HG02938 (cell line): Measurements from ENCODE around the gene DOLK.

Source experiments
- ATAC-seq: cut with Tn5 transposase; IDR thresholded peaks from one replicate; pipeline ENCODE4 v1.9.1; 2021; ENCODE audit warnings: mild to moderate bottlenecking, moderate library complexity; ENCODE audit not compliant: unreplicated experiment

DOLK gene

DNA sequence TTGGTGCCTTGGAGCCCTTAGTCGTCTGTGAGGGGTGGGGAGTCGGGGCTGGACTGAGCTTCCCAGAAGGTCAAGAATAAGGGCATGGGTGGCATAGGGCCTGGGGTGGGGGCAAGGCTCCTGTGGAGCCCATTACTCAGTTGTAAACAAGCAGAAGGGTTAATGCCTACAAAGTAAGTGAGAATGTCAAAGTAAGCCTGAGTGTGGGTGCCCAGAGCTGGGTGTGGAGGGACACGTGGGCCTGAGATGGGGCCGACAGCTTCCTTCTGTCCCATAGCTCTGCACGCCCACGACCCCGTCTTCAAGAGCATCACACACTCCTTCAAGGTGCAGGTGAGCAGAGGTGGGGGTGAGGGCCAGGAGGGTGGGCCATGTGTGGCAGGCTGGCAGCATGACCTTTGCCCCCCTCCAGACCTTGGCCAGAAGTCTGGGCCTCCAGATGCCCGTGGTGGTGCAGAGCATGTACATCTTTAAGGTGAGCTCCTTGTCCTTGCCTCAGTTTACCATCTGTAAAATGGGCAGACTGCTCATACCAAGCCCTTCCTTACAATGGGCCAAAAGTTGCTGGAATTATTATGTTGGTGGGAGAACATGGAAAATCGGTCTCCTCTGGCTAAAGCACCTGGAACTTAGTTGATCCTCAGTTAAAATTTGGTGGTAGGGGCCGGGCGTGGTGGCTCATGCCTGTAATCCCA lies 11.1 kb downstream of the DOLK start:
- ATAC-seq, result no peak

DNA sequence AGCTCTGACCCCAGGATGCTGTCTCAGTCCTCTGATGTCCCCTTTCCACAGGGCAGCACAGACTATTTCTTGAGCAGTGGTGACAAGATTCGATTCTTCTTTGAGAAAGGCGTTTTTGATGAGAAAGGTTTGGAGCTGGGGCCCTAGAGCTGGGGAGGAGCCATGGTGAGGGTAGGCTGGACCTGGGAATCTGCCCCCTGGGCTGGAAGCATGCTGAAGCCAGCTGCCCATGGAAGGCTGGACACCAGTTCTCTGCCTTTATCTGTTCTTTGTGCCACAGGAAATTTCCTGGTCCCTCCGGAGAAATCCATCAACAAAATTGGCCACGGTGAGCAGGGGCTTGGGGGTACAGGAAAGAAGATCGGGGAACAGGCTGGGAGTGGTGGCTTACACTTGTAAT lies 13.7 kb downstream of the DOLK start:
- ATAC-seq, result no peak

DNA sequence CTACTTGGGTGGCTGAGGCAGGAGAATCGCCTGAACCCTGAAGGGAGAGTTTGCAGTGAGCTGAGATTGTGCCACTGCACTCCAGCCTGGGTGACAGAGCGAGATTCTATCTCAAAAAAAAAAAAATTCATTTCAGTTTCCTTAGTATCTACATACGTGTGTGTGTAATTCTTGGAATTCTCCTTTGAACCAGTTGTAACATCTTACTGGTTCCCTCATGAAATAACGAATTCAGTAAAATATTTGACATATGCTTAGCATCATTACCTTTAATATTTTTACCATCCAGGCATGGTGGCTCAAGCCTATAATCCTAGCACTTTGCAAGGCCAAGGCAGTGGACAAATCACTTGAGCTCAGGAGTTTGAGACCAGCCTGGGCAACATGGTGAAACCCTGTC lies 17.8 kb downstream of the DOLK start:
- ATAC-seq, result no peak

DNA sequence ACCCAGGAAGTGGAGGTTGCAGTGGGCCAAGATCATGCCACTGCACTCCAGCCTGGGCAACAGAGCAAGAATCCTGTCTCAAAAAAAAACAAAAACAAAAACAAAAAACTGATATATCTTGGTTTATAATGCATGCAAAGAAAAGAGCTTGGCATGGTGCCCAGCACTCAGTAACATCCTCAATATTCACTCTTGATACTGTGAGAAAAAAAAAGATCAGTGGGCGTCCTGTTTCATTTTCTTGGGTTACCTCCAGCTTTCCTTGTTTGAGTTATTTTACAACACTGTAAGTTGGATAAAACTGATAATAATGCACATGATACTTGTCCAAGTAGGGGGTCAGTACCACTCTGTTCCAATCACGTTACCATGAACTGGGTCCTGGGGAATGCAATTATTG lies 18.8 kb downstream of the DOLK start:
- no peak for ATAC-seq

DNA sequence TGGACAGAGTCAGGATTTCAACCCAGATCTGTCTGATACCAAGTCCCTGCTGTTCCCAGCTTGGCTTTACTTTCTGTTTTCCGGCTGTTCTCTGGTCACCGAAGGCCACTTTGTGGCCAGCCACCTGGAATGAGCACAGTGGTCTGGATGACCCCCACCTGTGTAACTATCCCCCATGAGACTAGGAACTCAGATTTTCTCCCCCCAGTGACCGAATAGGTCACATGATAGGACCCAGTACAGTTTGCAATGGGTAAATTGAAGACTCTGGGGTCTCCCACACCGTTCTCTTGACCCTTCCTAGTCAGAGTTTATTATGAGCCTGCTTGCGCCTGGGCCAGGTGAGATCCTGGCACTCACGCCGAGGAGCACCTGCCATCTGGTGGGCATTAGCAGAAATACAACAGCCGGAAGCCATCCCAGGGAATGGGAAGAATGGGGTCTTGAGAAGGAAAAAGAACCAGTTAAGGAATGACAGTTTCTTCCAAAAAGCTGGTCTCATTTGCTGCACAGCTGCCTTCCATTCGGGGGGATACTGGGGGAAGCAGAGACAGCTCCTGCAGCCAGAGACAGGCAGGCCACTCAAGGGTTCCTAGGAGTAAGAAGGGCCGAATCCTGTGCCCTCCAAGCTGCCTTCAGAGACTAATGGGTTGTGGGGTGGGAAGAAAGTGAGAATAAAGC lies 19.5 kb downstream of the DOLK start:
- no peak for ATAC-seq

DNA sequence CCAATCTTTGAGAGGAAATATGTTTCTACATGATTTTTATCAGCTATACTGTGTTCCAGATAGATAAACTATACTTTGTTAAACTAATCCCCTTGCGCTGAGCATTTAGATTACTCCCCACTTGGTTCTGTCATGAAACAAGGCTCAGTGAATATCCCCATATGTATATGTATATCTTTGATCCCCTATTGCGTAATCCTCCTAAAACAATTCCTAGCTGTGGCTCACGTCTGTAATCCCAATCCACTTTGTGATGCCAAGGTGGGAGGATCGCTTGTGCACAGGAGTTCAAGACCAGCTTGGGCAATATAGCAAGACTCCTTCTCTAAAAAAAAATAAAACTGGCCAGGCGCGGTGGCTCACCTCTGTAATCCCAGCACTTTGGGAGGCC lies 23.9 kb downstream of the DOLK start:
- ATAC-seq, result no peak

DNA sequence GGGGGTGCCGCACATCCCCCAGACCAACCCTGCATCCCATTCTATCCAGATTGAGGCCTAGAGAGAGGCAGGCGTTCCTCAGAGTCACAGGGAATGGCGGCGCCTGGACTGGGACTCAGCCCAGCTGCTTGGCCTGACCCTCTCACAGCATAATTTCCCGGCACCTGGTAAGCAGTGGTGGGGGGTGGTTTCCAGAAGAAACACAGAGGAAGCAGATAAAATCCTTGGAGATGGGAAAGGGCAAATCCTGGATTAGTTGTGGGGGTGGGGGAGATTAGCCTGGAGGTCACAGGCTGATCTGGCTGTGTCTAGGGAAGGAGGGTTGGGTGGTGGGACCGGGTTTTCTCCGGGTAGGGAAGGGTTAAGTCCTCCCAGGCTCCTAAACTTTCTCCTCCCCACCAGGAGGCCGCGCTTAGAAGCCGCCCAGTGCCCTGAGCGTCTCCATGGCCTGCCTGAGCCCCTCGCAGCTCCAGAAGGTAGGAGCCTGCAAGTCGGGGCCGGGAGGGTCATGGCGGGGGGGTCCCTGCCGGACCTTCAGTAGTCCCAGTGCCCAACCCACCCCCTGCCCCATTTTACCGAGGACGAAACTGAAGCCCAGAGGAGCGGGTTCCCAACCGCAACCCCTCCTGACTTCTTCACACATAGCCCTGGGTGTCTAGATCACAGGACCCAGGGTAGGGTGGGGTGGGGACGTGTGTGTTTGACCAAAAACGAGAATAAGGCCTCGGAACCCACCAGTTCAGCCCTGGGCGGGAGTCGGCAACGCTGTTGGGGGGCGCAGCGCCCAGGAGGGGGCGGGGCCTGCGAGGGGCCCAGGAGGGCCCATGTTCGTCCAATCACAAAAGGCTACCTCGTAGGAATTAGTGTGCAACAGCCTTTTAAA lies 25.3 kb downstream of the DOLK start:
- ATAC-seq, result no peak

DNA sequence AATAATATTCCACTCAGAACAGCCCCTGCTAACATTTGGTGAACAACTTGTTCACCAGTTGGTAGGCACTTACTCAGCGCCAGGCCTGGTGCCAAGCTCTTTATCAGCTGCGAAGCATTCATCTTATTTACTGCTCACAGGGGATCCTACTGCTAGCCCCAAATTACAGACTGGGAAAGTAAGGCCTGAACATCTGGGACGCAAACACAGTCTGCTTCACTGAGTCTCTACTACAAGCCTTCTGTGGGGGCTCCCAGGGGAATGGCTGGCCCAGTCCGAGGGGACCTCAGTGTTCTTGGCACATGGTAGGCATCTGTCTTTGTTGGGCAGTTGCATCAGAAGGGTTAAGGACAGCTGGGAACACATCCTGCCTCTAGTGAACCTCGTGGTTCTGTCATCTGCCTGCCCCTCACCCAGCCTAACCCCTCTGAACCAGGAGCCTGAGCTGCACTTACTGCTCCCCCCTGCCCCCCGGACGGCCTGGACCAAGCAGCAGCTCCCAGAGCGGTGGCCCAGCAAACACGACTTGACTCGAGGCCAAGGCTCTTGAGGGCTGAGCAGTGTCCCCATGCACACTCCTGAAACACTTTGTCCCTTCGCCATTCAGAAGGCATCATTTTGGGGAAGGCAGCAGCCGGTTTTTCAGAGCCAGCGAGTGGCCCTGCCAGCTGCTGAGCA lies 26.9 kb downstream of the DOLK start, which contains the start of gene PHYHD1:
PHYHD1 (plus strand) TSS at position 602 of the 678 bp plus-strand sequence. CDS start 1,342 bp downstream, outside the sequence.
- ATAC-seq, result no peak

DNA sequence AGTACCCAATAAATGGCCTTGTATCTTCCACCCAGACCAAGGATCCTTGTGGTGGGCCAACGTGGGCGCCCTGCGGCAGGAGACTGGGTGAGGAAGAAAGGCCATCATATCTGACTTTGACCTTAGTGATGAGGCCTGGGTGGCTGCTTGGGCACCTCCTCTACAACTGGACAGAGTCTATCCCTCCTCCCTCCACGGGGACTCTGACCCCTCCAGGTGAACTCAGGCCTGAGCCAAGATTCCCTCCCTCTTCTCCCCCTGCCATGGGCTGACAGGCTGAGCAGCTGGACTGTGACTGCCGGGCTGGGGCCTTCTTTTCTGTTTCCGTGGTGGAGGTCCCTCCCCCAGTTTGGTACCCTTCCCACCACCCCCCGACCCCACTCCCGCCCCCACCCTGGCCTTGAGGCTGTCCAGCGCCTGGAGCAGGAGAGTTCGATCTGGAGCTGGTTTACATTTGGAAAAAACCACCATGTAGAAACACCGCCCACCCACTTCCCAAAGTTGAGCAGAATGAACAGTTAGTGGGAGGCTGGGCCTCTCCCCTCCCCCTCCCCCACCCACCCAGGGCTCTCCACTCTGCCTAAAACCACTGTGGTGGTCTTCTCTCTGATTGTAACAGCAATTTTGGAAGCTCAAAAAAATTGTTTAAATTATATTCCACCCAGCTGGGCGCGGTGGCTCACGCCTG lies 27.9 kb downstream of the DOLK start:
- no peak for ATAC-seq

DNA sequence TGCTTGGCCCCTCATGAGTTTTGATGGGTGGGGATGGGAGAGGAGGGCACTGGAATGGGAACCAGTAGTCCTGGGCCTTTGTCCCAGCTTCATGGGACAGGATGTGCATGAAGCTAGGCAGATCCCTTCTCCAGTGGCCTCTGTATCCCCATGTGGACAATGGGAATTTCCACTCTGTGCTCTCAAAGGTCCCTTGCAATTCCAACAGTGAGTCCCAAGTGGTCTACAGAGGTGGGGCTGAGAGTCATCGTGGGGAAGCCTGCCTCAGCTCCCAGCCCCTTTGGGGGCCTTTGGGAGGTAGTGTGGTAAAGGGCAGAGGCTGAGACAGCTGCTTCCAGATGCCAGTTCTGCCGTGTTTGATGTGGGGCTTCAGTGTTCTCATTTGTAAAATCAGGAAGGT lies 28.5 kb downstream of the DOLK start:
- ATAC-seq, result no peak

DNA sequence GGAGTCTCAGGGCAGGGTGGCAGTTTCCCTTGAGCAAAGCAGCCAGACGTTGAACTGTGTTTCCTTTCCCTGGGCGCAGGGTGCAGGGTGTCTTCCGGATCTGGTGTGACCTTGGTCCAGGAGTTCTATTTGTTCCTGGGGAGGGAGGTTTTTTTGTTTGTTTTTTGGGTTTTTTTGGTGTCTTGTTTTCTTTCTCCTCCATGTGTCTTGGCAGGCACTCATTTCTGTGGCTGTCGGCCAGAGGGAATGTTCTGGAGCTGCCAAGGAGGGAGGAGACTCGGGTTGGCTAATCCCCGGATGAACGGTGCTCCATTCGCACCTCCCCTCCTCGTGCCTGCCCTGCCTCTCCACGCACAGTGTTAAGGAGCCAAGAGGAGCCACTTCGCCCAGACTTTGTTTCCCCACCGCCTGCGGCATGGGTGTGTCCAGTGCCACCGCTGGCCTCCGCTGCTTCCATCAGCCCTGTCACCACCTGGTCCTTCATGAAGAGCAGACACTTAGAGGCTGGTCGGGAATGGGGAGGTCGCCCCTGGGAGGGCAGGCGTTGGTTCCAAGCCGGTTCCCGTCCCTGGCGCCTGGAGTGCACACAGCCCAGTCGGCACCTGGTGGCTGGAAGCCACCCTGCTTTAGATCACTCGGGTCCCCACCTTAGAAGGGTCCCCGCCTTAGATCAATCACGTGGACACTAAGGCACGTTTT lies 30.1 kb downstream of the DOLK start:
- no peak for ATAC-seq

DNA sequence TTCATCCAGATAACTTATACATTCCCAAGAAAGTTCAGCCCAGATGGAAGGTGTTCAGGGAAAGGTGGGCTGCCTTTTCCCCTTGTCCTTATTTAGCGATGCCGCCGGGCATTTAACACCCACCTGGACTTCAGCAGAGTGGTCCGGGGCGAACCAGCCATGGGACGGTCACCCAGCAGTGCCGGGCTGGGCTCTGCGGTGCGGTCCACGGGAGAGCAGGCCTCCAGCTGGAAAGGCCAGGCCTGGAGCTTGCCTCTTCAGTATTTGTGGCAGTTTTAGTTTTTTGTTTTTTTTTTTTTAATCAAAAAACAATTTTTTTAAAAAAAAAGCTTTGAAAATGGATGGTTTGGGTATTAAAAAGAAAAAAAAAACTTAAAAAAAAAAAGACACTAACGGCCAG lies 30.7 kb downstream of the DOLK start:
- ATAC-seq, result no peak

DNA sequence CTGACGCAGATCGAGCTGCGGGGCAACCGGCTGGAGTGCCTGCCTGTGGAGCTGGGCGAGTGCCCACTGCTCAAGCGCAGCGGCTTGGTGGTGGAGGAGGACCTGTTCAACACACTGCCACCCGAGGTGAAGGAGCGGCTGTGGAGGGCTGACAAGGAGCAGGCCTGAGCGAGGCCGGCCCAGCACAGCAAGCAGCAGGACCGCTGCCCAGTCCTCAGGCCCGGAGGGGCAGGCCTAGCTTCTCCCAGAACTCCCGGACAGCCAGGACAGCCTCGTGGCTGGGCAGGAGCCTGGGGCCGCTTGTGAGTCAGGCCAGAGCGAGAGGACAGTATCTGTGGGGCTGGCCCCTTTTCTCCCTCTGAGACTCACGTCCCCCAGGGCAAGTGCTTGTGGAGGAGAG lies 31.2 kb downstream of the DOLK start:
- no peak for ATAC-seq

DNA sequence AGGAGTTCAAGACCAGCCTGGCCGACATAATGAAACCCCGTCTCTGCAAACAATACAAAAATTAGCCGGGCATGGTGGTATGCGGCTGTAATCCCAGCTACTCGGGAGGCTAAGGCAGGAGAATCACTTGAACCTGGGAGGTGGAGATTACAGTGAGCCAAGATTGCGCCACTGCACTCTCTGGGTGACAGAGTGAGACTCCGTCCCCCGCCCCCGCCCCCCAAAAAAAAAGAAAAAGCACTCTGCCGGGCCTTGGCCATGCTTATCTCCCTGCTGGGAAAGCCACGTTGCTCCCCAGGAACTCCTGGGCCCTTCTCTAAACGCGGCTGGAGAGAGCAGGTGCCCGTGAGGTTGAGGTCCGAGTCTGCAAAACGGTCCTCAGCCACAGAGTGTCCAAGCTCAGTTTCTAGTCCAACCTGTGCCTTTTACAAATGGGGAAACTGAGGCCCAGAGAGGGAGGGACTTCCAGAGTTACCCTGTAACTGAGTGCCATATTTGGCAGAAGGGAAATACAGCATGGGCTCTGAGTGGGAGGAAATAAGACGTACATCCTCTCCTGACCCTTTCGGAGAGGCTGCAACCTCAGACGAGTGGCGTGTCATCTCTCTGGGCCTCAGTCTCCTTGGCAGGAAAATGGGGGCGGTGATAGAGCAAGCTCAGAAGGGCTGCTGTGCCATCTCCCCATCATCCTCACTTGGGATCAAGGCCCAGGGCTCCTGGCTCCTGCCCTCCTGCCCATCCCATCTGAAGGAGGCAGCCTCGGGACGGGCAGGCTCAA lies 33.2 kb downstream of the DOLK start:
- no peak for ATAC-seq

DNA sequence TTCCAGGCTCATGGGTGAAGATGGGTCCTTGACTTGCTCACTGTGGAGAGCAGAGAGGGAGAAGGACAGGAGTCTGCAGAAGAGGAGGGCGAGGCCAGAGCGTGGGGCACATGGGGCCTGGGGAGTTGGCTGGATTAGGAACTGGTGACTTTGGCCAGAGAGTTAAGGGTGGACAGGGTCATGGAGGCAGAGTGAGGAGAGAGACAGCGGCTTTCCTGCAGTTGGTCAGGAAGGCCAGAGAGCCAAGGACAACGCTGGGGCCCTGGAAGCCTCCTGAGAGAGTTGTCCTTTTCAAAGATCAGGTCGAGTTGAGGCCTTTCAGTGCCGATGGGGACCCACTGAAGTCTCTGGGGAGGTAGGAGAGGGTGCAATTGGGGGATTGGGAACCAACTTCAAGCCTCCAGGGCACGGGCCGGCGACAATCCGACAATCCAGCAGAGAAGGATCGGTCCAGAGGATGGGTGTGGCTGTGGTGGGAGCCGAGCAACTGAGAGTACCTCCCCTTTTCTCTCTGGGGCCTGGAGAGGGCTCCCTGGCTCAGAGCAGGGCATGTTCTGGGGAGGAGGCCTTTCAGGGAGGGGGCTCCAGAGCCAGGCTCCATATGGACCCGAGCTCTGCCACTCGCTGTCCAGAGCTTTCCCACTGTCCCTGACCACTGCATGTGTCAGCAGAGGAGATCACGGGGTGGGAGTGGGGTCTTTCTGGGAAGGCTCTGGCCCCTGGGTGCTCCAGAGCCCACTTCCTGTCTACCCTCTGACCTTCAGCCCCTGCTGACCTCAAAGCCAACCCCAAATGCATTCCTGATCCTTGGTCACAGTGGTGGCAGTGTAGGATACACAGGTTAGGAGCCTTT lies 34.1 kb downstream of the DOLK start:
- no peak for ATAC-seq

DNA sequence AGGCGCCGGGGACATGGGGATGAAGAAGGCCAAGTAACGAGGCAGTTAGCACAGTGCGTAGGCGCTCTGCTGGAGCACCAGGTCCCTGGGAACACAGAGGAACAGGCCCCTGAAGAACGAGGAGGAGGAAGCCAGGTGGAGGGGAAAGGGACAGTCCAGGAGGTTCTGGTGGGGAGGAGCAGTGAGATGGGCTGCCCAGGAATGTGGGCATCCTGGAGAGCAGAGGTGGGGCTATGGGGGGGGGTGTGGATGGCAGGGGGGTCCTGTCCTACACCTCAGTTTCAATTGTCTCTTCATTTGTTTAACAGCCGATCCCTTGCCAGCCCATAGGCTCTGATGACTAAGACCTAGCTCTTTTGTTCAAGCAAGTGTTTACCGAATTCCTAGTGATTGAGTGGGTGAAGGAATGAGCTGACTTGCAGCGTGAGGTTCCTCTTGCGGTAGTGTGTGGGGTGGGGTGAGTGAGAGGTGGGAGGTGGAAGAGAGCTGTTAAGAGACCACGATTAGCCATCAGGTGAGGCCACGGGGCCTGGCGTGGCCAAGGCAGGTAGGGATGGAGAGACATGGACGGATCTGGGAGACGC lies 35.0 kb downstream of the DOLK start:
- ATAC-seq, result no peak

DNA sequence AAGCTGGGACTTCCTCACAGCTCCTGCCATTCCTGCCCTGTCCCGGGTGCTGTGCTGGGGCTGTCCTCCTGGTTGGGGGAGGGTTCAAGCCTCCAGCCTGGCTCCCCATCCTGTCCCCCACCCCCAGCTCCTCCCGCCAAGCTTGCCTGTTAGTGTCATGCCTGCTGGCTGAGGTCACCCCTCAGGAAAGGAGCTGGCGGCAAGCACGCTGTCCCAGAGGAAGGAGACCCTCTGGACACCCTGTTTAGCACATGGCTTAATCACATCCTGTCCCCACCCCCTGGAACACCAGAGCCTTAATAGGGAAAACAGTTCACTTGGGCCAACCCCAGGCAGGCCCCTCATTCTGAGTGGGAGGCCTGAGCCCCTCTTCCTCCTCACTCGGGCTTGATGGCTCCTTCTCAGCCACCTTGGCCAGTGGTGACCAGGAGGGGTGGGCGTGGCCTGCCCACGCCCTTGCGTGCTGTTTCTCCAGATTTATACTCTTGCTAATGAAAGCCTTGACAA lies 35.8 kb downstream of the DOLK start:
- no peak for ATAC-seq

DNA sequence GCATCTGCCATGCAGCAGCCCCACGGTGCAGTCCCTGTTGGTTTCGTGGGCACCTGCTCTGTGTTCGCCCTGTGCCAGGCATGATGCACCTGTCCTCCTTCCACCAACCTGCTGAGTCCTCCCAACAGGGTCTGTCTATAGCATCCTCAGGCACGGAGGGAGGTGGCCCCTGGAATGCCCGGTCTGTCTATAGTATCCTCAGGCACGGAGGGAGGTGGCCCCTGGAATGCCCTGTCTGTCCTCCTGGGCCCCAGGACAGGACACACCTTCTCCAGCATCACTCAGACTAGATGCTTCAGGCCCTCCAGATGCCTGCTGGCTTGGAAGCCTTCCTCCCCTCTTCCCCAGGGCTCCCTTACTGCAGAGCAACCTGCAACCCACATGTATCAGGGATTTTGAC lies 36.5 kb downstream of the DOLK start:
- ATAC-seq, result no peak
